HEK293 (cell line): ENCODE measurements around the gene SF3B6.

Source experiments
- CTCF ChIA-PET: fragments of 350-600 bp; formaldehyde crosslinking; extraction: SDS; loops from one replicate; lab custom pipeline; 2021; ENCODE audit warnings: antibody characterized with exemption; lab: Yijun Ruan, JAX
- POLR2A ChIA-PET: fragments of 300-600 bp; formaldehyde crosslinking; extraction: SDS; loops from one replicate; lab custom pipeline; 2020; ENCODE audit warnings: antibody characterized with exemption, inconsistent platforms; lab: Yijun Ruan, JAX
- H3K27ac ChIP-seq: fragments of 200-500 bp; sonication (Bioruptor generic); 2 replicates; pipeline ENCODE4 v1.5.1; 2014; ENCODE audit warnings: low read depth, low read length, control low read depth, inconsistent platforms; ENCODE audit errors: extremely low read depth
- H3K36me3 ChIP-seq, 2 experiments: fragments of 200-500 bp in 1 of 2; sonication (Bioruptor generic) in 1 of 2; 1 replicate in 1 of 2; 2 replicates in 1 of 2; pipeline ENCODE4 v1.5.1; 2014 to 2017; ENCODE audit warnings: inconsistent platforms in 2 of 2, low read length in 2 of 2; ENCODE audit not compliant: control insufficient read depth in 2 of 2, insufficient read depth in 1 of 2
- H3K4me1 ChIP-seq: fragments of 200-500 bp; sonication (Bioruptor generic); 2 replicates; pipeline ENCODE4 v1.5.1; 2014; ENCODE audit warnings: mild to moderate bottlenecking, low read length, inconsistent platforms; ENCODE audit not compliant: control insufficient read depth, insufficient read depth
- H3K4me3 ChIP-seq: 2 replicates; pipeline ENCODE4 v1.5.1; 2011; ENCODE audit warnings: low read depth, mild to moderate bottlenecking, control low read depth, low read length, moderate library complexity
- H3K9me3 ChIP-seq: fragments of 200-500 bp; sonication (Bioruptor generic); 2 replicates; pipeline ENCODE4 v1.5.1; 2014; ENCODE audit warnings: low read depth, low read length, inconsistent platforms; ENCODE audit not compliant: control insufficient read depth, insufficient read depth
- GLIS2 ChIP-seq: fragments of 450-650 bp; formaldehyde crosslinking; IDR thresholded peaks from 2 replicates; pipeline ENCODE4 v1.5.1; 2016; ENCODE audit warnings: missing biosample characterization, missing genetic modification characterization
- MYNN ChIP-seq: fragments of 450-650 bp; formaldehyde crosslinking; IDR thresholded peaks from 2 replicates; pipeline ENCODE4 v1.5.1; 2016; ENCODE audit warnings: missing biosample characterization, missing genetic modification characterization, borderline replicate concordance
- OSR2 ChIP-seq: fragments of 450-650 bp; formaldehyde crosslinking; IDR thresholded peaks from 2 replicates; pipeline ENCODE4 v1.5.1; 2016; ENCODE audit warnings: missing biosample characterization, missing genetic modification characterization
- RBAK ChIP-seq: fragments of 450-650 bp; formaldehyde crosslinking; IDR thresholded peaks from 2 replicates; pipeline ENCODE4 v1.5.1; 2016; ENCODE audit warnings: missing biosample characterization, missing genetic modification characterization
- SCRT2 ChIP-seq: fragments of 450-650 bp; formaldehyde crosslinking; IDR thresholded peaks from 2 replicates; pipeline ENCODE4 v1.5.1; 2016; ENCODE audit warnings: missing biosample characterization, missing genetic modification characterization
- ZFP69B ChIP-seq: fragments of 450-650 bp; formaldehyde crosslinking; IDR thresholded peaks from 2 replicates; pipeline ENCODE4 v1.5.1; 2016; ENCODE audit warnings: missing biosample characterization, missing genetic modification characterization
- ZIC2 ChIP-seq: fragments of 450-650 bp; formaldehyde crosslinking; IDR thresholded peaks from 2 replicates; pipeline ENCODE4 v1.5.1; 2016; ENCODE audit warnings: missing biosample characterization, missing genetic modification characterization
- ZNF140 ChIP-seq: fragments of 450-650 bp; formaldehyde crosslinking; IDR thresholded peaks from 2 replicates; pipeline ENCODE4 v1.5.1; 2016; ENCODE audit warnings: missing biosample characterization, missing genetic modification characterization
- ZNF221 ChIP-seq: fragments of 450-650 bp; formaldehyde crosslinking; IDR thresholded peaks from 2 replicates; pipeline ENCODE4 v1.5.1; 2017; ENCODE audit warnings: missing biosample characterization, missing genetic modification characterization, borderline replicate concordance
- ZNF223 ChIP-seq: fragments of 450-650 bp; formaldehyde crosslinking; IDR thresholded peaks from 2 replicates; pipeline ENCODE4 v1.5.1; 2016; ENCODE audit warnings: missing biosample characterization, missing genetic modification characterization
- ZNF274 ChIP-seq, 2 experiments: fragments of 200-500 bp in 1 of 2; fragments of 450-650 bp in 1 of 2; sonication (Bioruptor generic) in 1 of 2; formaldehyde crosslinking in 1 of 2; IDR thresholded peaks; 2 replicates each; pipeline versions ENCODE4 v1.5.1 to v1.6.1; 2014 to 2016; ENCODE audit warnings: borderline replicate concordance in 1 of 2, inconsistent platforms in 1 of 2, low read length in 1 of 2, missing biosample characterization in 1 of 2, missing genetic modification characterization in 1 of 2
- ZNF324 ChIP-seq: fragments of 450-650 bp; formaldehyde crosslinking; IDR thresholded peaks from 2 replicates; pipeline ENCODE4 v1.5.1; 2016; ENCODE audit warnings: missing biosample characterization, missing genetic modification characterization
- ZNF354C ChIP-seq: fragments of 450-650 bp; formaldehyde crosslinking; IDR thresholded peaks from 2 replicates; pipeline ENCODE4 v1.5.1; 2016; ENCODE audit warnings: missing biosample characterization, missing genetic modification characterization, low read depth, borderline replicate concordance
- ZNF416 ChIP-seq: fragments of 450-650 bp; formaldehyde crosslinking; IDR thresholded peaks from 2 replicates; pipeline ENCODE4 v1.5.1; 2016; ENCODE audit warnings: missing biosample characterization, missing genetic modification characterization
- ZNF433 ChIP-seq: fragments of 450-650 bp; formaldehyde crosslinking; IDR thresholded peaks from 2 replicates; pipeline ENCODE4 v1.5.1; 2016; ENCODE audit warnings: missing biosample characterization, missing genetic modification characterization, low read depth
- ZNF560 ChIP-seq: fragments of 450-650 bp; formaldehyde crosslinking; IDR thresholded peaks from 2 replicates; pipeline ENCODE4 v1.5.1; 2017; ENCODE audit warnings: missing biosample characterization, missing genetic modification characterization, borderline replicate concordance
- ZNF600 ChIP-seq: fragments of 450-650 bp; formaldehyde crosslinking; IDR thresholded peaks from 2 replicates; pipeline ENCODE4 v1.5.1; 2016; ENCODE audit warnings: missing biosample characterization, missing genetic modification characterization
- ZNF747 ChIP-seq: fragments of 450-650 bp; formaldehyde crosslinking; IDR thresholded peaks from 2 replicates; pipeline ENCODE4 v1.5.1; 2016; ENCODE audit warnings: missing biosample characterization, missing genetic modification characterization
- ZSCAN23 ChIP-seq: fragments of 450-650 bp; formaldehyde crosslinking; IDR thresholded peaks from 2 replicates; pipeline ENCODE4 v1.5.1; 2016; ENCODE audit warnings: missing biosample characterization, missing genetic modification characterization
- TF ChIP-seq, protein P1 (sequence below): IDR thresholded peaks from 2 replicates; pipeline ENCODE4 v1.6.1; 2011; ENCODE audit warnings: mild to moderate bottlenecking, low read depth, low read length, borderline replicate concordance
- TF ChIP-seq, protein P2 (sequence below): fragments of 450-650 bp; formaldehyde crosslinking; IDR thresholded peaks from 2 replicates; pipeline ENCODE4 v1.5.1; 2016; ENCODE audit warnings: missing biosample characterization, missing genetic modification characterization

SF3B6 gene

DNA sequence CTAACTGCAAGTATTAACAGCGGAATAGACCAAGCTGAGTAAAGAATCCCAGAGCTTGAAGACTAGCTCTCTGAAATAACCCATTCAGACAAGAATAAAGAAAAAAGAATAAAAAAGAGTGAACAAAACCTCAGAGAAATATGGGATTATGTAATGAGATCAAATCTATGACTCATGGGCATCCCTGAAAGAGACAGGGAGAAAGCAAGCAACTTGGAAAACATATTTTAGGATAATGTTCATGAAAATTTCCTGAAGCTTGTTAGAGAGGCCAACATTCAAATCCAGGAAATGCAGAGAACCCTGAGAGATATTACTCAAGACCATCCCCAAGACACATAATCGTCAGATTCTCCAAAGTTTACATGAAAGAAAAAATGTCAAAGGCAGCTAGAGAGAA is 29.7 kb upstream of the SF3B6 start (continued):
- TF ChIP-seq ZFP69B (tag by site-specific recombination) (no peak), ZNF416 (tag by site-specific recombination) (no peak), ZNF747 (tag by site-specific recombination) (no peak), GLIS2 (tag by site-specific recombination) (no peak), ZNF140 (tag by site-specific recombination) (no peak)
- TF ChIP-seq, protein P1, sequence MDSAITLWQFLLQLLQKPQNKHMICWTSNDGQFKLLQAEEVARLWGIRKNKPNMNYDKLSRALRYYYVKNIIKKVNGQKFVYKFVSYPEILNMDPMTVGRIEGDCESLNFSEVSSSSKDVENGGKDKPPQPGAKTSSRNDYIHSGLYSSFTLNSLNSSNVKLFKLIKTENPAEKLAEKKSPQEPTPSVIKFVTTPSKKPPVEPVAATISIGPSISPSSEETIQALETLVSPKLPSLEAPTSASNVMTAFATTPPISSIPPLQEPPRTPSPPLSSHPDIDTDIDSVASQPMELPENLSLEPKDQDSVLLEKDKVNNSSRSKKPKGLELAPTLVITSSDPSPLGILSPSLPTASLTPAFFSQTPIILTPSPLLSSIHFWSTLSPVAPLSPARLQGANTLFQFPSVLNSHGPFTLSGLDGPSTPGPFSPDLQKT, result no peak

DNA sequence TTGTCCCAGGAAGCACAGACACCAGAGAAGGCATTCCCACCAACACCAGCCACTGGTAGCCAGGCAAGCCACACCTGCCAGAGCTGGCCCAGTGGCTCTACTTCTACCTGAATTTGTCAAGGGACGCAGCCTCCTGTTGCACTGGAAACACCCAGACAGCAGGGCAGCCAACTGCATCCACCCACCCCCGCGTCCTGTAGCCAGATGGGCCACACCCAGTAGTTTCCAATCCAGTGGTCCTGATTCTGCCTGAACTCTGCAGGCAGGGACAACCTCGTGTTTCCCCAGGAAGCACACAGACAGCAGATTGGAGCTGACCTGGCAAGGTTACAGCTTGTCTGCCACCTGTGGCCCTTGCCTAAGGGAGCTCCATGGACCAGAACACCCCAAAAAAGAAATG is 28.8 kb upstream of the SF3B6 start:
- no peak for TF ChIP-seq ZNF433
- TF ChIP-seq ZNF600 (tag by site-specific recombination), result no peak
- no peak for TF ChIP-seq ZNF223
- TF ChIP-seq OSR2 (tag by site-specific recombination), result no peak
- no peak for TF ChIP-seq ZNF221 (tag by site-specific recombination)
- TF ChIP-seq, protein P2, sequence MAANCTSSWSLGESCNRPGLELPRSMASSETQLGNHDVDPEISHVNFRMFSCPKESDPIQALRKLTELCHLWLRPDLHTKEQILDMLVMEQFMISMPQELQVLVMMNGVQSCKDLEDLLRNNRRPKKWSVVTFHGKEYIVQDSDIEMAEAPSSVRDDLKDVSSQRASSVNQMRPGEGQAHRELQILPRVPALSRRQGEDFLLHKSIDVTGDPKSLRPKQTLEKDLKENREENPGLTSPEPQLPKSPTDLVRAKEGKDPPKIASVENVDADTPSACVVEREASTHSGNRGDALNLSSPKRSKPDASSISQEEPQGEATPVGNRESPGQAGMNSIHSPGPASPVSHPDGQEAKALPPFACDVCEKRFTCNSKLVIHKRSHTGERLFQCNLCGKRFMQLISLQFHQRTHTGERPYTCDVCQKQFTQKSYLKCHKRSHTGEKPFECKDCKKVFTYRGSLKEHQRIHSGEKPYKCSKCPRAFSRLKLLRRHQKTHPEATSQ (tag by site-specific recombination), result no peak
- no peak for TF ChIP-seq ZSCAN23 (tag by site-specific recombination)
- TF ChIP-seq RBAK (tag by site-specific recombination), result no peak
- TF ChIP-seq ZNF274 (IDR thresholded peaks at IDR 0.05; ENCODE audit: low read length), result no peak
- TF ChIP-seq ZNF274 (tag by site-specific recombination; IDR thresholded peaks at IDR 0.05; ENCODE audit: borderline replicate concordance), result no peak
- no peak for TF ChIP-seq ZNF324 (tag by site-specific recombination)
- CTCF ChIA-PET, result interaction anchor here (1.0 kb wide), 1 partner anchor 22 kb away, joined by 3 read pairs; no protein-coding TSS in a partner anchor
- H3K36me3 ChIP-seq, result no peaks in the 10 kb centered on the region
- no peaks in the 10 kb centered on the region for H3K4me1 ChIP-seq
- no peak overlapping the region for H3K27ac ChIP-seq
- POLR2A ChIA-PET, result no interaction called here
- no peak overlapping the region for H3K4me3 ChIP-seq
- H3K9me3 ChIP-seq, result no peaks in the 10 kb centered on the region

DNA sequence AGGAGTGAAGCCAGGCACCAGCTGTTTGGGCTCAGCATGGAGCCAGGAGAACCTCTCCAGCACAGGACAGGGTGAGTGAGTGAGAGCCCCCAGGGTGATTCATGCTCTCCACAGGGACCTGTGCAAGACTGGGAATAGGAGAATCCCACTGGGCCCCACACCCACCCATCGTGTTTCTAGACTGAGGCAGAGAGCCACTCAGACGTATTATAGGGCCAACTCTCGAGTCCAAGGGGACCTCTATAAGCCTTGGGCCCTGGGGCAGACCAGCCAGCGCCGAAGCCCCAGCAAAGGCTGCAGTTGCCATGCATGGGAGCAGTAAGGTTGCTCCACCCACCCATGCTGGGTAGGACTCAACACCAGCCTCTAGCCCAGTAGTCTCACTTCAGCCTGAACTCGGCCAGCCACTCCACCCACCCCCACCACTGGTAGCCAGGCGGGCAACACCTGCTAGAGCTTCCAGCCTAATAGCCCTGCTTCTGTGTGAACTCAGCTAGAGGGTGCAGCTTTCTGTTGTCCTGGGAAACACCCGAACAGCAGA is 28.1 kb upstream of the SF3B6 start:
- H3K4me3 ChIP-seq, result no peak overlapping the region
- POLR2A ChIA-PET, result no interaction called here
- CTCF ChIA-PET, result interaction anchor here (1.2 kb wide), 1 partner anchor 19 kb away, joined by 3 read pairs; the partner anchor contains the start of gene TP53I3
- H3K27ac ChIP-seq, result no peak overlapping the region
- H3K9me3 ChIP-seq, result no peaks in the 10 kb centered on the region
- H3K36me3 ChIP-seq, result no peaks in the 10 kb centered on the region
- TF ChIP-seq ZNF560 (tag by site-specific recombination) (no peak), MYNN (no peak), ZIC2 (tag by site-specific recombination) (peak; percentile 29; the same call in 1 of the 2 replicates), ZNF354C (tag by site-specific recombination) (no peak), SCRT2 (tag by site-specific recombination) (no peak)
- H3K4me1 ChIP-seq, result no peaks in the 10 kb centered on the region
